EL (cell line): ENCODE measurements around the gene JADE2.

Experiments used
- DNase-seq: peaks from one replicate; pipeline ENCODE4 v3.0.0-alpha.2; 2016

Gene JADE2

GRCh38 chr5:134530301-134531077 is 5.0 kb downstream of the JADE2 start:
- no peak for DNase-seq

DNA sequence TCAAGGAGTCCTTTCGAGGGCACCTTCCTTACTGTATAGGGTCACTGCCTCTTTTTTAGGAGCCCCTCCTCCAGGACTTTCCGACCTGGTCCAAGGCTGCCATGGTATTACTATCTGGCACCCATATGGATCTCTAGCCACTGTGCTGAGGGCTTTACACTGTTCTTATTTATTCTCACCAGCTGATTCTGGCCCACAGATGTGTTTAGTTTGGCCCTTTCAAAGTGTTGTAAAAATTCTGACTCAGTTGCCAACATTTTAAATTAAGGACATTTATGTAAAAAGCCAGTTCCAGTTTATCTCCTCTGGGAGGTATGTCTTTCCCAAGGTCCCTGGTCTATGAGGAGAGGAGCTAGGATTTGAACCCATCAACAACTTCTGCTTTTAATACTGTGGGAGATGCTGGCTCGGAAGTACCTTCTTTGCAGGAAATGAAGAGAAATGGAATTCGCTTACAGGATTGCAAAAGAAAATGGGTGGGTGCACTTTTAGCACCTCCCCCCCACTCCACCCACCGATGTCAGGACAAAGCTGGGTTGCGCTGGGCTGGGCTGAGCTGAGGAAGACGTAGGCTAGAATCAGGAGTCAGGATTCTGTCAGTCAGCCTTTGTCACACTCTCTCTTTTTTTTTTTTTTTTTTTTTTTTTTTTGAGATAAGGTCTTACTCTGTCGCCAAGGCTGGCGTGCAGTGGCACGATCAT is 7.8 kb downstream of the JADE2 start:
- DNase-seq: no peak

GRCh38 chr5:134534058-134534725 is 8.7 kb downstream of the JADE2 start:
- no peak for DNase-seq

DNA sequence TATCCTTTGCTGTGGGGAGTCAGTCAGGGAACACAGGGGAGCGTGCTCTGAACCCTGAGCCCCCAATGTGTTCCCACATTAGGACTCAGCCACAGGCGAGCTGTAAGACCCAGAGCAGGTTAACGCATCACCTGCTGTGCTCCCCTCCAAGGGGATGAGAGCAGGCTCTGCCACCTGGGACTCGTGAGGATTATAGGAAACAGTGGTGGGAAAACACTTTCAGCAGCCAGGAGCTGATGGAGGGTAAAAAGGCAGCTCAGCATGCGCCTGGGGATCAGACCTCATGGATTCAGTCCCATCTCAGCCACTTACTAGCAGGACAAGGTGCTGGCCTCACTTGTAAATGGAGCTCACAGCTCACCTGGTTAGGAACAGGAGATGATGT is 9.2 kb downstream of the JADE2 start:
- DNase-seq: no peak

GRCh38 chr5:134536876-134537275 is 11.4 kb downstream of the JADE2 start:
- DNase-seq: no peak

DNA sequence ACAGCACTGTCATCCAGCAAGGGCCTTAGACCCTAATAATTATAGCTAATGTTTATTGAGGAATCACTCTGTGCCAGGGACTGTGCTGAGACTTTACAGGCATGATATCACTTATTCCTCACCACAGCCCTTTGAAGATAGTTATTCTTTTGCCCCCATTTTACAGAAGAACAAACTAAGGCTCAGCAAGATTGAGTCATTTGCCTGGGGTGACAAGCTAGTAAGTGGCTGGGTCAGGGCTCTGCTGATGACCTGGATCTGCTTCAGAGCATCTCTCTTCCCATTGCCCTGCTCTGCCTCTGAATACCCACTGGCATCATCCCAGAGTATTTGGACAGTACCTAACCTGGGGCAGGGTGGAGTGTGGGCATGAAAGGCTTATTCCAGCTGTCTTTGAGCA is 11.8 kb downstream of the JADE2 start:
- DNase-seq: no peak

GRCh38 chr5:134538296-134538695 is 12.8 kb downstream of the JADE2 start:
- DNase-seq: no peak

GRCh38 chr5:134539732-134540131 is 14.3 kb downstream of the JADE2 start:
- DNase-seq: no peak

DNA sequence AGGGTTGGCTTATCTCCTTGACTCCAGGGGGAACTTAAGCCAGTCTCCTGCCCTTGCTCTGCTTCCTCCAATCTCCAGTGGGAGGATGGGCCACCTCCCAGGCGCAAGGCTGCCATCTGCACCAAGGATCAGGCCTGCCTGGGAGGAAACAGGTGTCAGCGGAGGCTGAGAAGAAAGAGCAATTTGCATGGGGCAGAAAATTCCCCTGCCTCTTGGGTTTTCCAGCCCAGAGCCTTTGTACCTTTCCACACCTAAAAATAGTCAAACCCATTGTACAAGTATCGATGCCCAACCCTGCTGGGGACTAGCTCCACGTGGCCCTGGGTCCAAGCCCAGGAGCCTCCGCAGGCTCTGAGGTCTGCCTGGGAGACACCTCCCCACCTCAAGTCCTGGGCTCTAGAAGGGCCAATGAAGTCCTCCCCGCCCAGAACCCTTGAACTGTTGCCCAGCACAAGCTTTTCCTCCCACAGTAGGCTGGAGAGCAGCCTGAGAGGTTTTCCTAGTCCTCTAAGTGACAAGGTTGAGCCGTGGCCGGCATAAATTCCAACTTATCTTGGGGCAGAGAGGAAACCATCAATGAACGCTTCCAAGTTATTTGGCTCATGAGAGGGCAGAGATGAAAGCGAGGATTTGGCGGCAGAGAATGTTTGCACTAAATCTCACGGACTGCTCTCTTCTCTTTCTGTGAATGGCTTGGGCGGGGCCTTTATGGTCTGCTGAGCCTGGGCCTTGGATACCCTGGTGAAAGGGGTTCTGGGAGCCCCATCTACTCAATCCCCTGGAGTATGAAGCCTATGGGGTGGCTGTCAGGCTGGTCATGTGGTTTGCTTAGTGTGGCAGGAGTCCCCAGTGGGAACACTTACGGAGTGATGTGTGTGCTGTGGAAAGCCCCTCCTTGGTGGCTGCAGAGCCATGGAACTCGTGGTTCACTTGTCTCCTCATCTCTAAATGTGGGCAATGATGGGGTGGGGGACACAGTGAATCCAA is 15.6 kb downstream of the JADE2 start:
- DNase-seq: no peak

GRCh38 chr5:134541736-134542376 is 16.4 kb downstream of the JADE2 start:
- peak; percentile 31 for DNase-seq

DNA sequence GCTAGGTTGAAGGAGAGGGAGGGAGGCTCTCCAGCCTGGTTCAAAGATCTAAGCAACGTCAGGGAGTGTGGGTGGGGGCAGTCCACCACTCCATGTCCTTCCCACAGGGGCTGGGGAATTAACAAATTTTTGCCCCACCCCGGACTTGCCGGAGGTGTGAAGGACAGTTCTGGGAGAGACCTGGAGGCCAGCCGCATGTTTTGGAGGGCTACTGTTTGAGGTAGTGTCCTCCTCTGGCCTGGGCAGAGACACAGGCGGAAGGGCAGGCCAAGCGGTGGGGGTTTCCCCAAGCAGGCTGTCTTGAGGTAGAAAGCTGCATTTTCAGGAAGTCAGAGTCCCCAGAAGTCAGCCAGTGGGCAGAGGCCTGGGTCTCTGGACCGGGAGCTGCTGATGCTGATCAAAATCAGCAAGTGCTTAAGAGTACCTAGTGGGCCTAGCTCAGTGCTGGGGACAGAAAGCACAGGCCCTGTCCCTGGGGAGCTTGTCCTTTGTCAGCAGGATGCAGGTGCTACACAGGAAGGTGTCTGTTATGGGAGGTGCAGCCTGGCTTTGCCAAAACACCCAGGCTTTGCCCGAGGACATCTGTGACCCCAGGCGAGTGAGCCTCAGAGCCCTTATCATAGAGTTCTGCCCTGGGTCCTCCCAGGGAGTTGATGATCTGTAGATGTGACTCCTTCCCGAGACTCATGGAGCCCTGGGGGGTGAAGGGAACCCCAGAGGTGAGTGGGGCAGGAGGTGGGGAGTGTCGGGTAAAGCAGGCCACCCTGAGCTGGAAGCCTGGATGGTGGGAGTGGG is 18.5 kb downstream of the JADE2 start:
- no peak for DNase-seq

DNA sequence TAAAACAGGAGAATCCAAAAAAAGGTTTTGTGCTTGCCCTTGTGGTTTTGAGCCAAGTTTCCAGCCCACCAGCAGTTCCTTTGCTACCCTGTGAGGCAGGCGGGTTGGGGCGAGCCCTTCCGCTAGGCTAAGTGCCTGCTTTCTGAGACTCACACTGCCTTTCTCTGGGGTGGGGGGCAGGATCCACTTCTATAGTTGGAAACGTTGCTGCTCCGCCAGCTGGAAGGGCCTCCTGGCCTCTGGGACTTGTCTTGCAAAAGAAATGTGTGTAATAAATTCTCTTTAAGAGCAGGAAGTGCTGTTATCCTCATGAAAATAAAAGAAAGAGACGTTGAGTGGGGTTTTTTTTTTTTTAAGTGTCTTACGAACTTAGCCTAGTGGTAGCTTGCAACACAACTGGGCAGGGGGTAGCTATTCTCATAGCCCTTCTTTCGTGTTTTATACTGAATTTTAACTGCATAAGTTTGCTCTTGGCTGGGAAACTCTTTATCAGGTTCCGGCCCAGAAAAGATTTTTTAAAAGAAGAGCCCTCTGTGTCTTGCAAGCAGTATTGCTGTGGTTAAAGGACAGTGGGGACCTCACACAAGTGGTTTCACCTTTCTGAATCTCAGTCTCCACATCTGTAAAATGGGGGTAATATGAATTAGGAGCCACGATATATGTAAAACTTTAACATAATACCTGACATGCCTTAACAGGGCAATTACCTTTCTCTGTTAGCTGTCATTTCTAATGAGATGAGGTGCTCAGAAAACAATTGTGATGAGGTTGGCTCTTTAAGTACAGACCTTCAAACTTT is 19.8 kb downstream of the JADE2 start:
- DNase-seq: no peak

DNA sequence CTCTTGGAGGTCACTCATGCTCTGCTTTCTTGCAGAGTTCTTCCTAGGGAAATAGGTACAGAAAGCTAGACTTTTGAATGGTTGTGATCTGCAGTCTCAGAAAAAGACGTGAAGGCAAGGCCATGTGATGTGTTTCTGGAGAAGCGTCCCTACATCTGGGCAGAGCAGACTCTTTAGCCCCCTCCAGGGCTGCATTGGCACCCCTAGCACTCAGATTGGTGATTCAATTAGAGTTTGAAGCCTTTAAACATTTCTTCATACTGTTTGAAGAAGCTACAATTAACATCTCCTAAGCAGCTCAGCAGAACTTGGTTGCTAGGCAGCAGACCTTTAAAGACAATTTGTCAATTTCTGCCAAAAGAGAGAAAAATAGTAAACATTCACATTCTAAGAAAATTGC is 21.6 kb downstream of the JADE2 start:
- no peak for DNase-seq

- DNase-seq: peak; percentile 77
These were observed 22.1 kb downstream of the JADE2 start for GRCh38 chr5:134547579-134547978.

GRCh38 chr5:134547999-134548658 is 22.7 kb downstream of the JADE2 start:
- DNase-seq: no peak

- DNase-seq: peak; percentile 68
These were observed 24.2 kb downstream of the JADE2 start for GRCh38 chr5:134549714-134550113.

GRCh38 chr5:134550271-134551214 is 25.1 kb downstream of the JADE2 start:
- peak; percentile 49 for DNase-seq

- DNase-seq: peak; percentile 87
These were observed 26.4 kb downstream of the JADE2 start for GRCh38 chr5:134551901-134552300.

GRCh38 chr5:134552301-134552700 is 26.8 kb downstream of the JADE2 start:
- DNase-seq: peak; percentile 96
